ENCODE measurements around the gene MSGN1.

DNA sequence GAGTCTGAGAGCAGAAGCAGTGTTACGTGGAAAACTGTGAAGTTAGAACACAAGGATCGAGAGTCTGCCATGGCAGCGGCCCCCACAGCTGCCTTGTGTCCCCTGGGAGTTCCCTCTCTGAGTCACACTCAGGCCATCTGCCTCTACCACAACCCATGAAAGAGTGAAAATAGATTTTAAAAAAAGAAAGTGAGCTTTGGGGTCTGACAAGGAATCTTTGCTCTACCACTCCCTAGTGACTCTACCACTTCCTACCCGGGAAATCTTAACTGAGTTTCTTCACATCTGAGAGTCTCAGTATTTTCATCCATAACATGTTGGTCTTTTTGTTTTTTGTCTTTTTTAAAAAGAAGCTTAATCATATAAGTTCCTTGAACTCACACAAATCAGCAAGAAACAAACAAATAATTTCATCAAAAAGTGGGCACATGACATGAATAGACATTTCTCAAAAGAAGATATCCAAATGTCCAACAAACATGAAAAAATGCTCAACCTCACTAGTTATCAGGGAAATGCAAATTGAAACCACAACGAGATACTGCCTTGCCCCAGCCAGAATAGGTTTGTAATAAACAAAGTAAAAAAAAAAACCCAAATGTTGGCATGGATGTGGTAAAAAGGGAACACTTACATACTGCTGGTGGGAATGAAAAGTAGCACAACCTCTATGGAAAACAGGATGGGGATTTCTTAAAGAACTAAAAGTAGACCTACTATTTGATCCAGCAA, 2.4 kb upstream of the MSGN1 start:
- TF ChIP-seq, protein P1, sequence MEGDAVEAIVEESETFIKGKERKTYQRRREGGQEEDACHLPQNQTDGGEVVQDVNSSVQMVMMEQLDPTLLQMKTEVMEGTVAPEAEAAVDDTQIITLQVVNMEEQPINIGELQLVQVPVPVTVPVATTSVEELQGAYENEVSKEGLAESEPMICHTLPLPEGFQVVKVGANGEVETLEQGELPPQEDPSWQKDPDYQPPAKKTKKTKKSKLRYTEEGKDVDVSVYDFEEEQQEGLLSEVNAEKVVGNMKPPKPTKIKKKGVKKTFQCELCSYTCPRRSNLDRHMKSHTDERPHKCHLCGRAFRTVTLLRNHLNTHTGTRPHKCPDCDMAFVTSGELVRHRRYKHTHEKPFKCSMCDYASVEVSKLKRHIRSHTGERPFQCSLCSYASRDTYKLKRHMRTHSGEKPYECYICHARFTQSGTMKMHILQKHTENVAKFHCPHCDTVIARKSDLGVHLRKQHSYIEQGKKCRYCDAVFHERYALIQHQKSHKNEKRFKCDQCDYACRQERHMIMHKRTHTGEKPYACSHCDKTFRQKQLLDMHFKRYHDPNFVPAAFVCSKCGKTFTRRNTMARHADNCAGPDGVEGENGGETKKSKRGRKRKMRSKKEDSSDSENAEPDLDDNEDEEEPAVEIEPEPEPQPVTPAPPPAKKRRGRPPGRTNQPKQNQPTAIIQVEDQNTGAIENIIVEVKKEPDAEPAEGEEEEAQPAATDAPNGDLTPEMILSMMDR (IDR thresholded peaks at IDR 0.05): no peak
- no peak for TF ChIP-seq POLR2A (IDR thresholded peaks at IDR 0.05)
